Mucosa of stomach (tissue), 1 donor: ENCODE measurements around the gene TMEM151A.
"Not testable (repeated sequence)": the region's sequence is repeated elsewhere in the genome, so short reads cannot be mapped to it uniquely, and the experiment has no call there.

Experiments used
- H3K27me3 ChIP-seq: one replicate; pipeline ENCODE4 v1.7.0; 2013; ENCODE audit warnings: mild to moderate bottlenecking, low read length; ENCODE audit not compliant: control insufficient read depth, insufficient read depth
- H3K36me3 ChIP-seq: one replicate; pipeline ENCODE4 v1.7.0; 2013; ENCODE audit warnings: low read length; ENCODE audit not compliant: control insufficient read depth, insufficient read depth
- H3K4me1 ChIP-seq: one replicate; pipeline ENCODE4 v1.7.0; 2013; ENCODE audit warnings: mild to moderate bottlenecking, low read length; ENCODE audit not compliant: control insufficient read depth, insufficient read depth
- H3K4me3 ChIP-seq: one replicate; pipeline ENCODE4 v1.7.0; 2013; ENCODE audit warnings: low read length
- H3K9ac ChIP-seq: one replicate; pipeline ENCODE4 v1.7.0; 2013; ENCODE audit warnings: mild to moderate bottlenecking, low read length, moderate library complexity
- H3K9me3 ChIP-seq: one replicate; pipeline ENCODE4 v1.7.0; 2013; ENCODE audit warnings: mild to moderate bottlenecking, low read length, moderate library complexity; ENCODE audit not compliant: control insufficient read depth
- donor health status: Pancreatic carcinoma.

The TMEM151A gene

GRCh38 chr11:66268952-66269905, 22.5 kb upstream of the TMEM151A start:
- Histone ChIP-seq H3K9ac (peak overlapping the region; percentile 100), H3K27me3 (no peaks in the 10 kb centered on the region), H3K9me3 (no peaks in the 10 kb centered on the region), H3K4me1 (peaks cover 18% of the 10 kb centered on the region), H3K36me3 (peaks cover 22% of the 10 kb centered on the region), H3K4me3 (peak overlapping the region; percentile 85)

DNA sequence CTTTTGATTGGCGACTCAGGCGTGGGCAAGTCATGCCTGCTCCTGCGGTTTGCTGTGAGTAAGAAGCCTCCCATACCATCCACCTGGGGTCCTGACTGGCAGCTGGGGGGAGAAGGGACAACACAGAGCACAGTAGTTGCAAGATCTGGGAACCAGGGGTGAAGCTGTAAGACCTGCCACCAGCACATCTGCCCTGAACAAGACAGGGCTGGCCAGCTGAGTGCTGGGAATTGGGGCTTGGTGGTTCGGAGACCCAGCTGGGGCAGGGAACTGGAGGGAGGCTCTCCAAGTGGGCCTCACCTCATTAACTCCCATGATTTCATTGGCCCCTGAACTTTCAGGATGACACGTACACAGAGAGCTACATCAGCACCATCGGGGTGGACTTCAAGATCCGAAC, 19.9 kb upstream of the TMEM151A start:
- H3K9me3 ChIP-seq: no peaks in the 10 kb centered on the region
- peaks cover 11% of the 10 kb centered on the region for H3K4me1 ChIP-seq
- H3K27me3 ChIP-seq: no peaks in the 10 kb centered on the region
- peaks cover 24% of the 10 kb centered on the region for H3K36me3 ChIP-seq
- no peak overlapping the region for H3K9ac ChIP-seq
- H3K4me3 ChIP-seq: no peak overlapping the region

- H3K9ac ChIP-seq: no peak overlapping the region
- peaks cover 9% of the 10 kb centered on the region for H3K4me1 ChIP-seq
- peaks cover 24% of the 10 kb centered on the region for H3K36me3 ChIP-seq
- H3K4me3 ChIP-seq: no peak overlapping the region
- no peaks in the 10 kb centered on the region for H3K9me3 ChIP-seq
- H3K27me3 ChIP-seq: no peaks in the 10 kb centered on the region
Observed at GRCh38 chr11:66272596-66272995, 19.1 kb upstream of the TMEM151A start.

DNA sequence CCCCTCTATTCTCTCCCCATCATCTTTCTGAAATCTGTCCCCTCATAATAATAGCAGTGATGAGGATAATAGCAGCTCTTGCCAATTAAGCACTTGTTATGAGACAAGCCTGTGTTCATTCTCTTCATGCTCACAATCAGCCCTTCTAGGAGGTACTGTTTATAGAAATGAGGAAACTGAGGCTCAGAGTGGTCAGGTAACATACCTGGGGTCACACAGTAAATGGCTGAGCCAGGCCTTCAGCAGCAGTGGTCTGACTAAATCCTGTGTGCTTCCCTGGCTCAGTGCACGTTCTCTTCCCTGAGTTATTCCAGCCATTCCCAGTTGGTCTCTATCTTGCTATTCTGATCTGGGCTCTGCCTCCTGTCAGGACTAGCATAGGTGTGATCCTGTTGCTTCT, 17.5 kb upstream of the TMEM151A start:
- Histone ChIP-seq H3K9me3 (no peaks in the 10 kb centered on the region), H3K4me1 (peaks cover 12% of the 10 kb centered on the region), H3K36me3 (peaks cover 24% of the 10 kb centered on the region), H3K4me3 (no peak overlapping the region), H3K9ac (no peak overlapping the region), H3K27me3 (peaks cover 3% of the 10 kb centered on the region)

DNA sequence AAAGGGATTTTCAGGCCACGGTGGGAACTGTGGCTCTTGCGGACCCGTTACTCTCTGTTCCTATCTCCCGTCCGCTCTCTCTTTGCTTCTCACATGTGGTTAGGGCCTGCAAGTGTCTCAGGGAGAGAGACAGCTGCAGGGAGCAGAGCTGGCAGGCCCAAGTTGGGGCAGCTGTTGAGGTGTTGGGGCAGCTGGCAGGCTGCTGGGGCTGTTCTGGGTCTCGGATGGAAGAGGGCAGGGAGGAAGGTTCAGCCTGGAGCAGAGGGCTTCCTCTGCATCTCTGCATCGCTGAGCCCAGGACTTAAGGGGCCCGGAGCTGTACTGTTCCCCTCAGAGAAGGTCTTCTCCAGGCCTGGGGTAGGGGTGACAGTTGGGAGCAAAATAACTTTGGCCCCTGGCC, 16.3 kb upstream of the TMEM151A start:
- peaks cover 24% of the 10 kb centered on the region for H3K36me3 ChIP-seq
- H3K4me3 ChIP-seq: no peak overlapping the region
- no peaks in the 10 kb centered on the region for H3K9me3 ChIP-seq
- peaks cover 3% of the 10 kb centered on the region for H3K27me3 ChIP-seq
- H3K9ac ChIP-seq: no peak overlapping the region
- peaks cover 4% of the 10 kb centered on the region for H3K4me1 ChIP-seq

GRCh38 chr11:66275984-66276612, 15.6 kb upstream of the TMEM151A start:
- Histone ChIP-seq H3K4me3 (no peak overlapping the region), H3K4me1 (peaks cover 4% of the 10 kb centered on the region), H3K27me3 (peaks cover 3% of the 10 kb centered on the region), H3K9ac (no peak overlapping the region), H3K9me3 (no peaks in the 10 kb centered on the region), H3K36me3 (peaks cover 24% of the 10 kb centered on the region)

DNA sequence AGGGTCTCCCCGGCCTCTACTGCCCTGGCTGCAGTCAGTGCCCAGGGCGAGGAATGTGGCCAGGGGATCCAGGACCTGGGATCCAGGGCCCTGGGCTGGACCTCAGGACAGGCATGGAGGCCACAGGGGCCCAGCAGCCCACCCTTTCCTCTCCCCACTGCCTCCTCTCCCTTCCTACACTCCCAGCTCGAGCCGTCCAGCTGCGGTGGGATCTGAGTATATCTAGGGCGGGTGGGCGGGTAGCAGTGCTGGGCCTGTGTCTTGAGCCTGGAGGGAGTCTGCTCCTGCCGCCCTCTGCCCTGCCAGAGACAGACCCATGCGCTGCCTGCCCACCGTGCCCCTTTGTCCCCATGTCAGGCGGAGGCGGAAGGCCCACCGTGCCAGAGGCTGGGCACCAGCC, 15.1 kb upstream of the TMEM151A start:
- not testable (repeated sequence) for H3K9me3 ChIP-seq, H3K27me3 ChIP-seq, H3K4me3 ChIP-seq, H3K4me1 ChIP-seq, H3K9ac ChIP-seq
- H3K36me3 ChIP-seq: peaks cover 24% of the 10 kb centered on the region

DNA sequence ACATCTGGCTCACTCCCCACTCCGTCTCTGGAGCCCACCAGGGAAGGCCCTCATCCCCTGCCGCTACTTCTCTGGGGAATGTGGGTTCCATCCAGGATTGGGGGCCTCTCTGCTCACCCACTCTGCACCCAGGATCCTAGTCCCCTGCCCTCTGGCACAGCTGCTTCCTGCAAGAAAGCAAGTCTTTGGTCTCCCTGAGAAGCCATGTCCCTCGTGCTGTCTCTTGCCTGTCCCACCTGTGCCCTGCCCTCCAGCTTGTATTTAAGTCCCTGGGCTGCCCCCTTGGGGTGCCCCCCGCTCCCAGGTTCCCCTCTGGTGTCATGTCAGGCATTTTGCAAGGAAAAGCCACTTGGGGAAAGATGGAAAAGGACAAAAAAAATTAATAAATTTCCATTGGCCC, 14.6 kb upstream of the TMEM151A start:
- not testable (repeated sequence) for H3K4me1 ChIP-seq, H3K9me3 ChIP-seq, H3K4me3 ChIP-seq, H3K27me3 ChIP-seq, H3K9ac ChIP-seq
- peaks cover 19% of the 10 kb centered on the region for H3K36me3 ChIP-seq

DNA sequence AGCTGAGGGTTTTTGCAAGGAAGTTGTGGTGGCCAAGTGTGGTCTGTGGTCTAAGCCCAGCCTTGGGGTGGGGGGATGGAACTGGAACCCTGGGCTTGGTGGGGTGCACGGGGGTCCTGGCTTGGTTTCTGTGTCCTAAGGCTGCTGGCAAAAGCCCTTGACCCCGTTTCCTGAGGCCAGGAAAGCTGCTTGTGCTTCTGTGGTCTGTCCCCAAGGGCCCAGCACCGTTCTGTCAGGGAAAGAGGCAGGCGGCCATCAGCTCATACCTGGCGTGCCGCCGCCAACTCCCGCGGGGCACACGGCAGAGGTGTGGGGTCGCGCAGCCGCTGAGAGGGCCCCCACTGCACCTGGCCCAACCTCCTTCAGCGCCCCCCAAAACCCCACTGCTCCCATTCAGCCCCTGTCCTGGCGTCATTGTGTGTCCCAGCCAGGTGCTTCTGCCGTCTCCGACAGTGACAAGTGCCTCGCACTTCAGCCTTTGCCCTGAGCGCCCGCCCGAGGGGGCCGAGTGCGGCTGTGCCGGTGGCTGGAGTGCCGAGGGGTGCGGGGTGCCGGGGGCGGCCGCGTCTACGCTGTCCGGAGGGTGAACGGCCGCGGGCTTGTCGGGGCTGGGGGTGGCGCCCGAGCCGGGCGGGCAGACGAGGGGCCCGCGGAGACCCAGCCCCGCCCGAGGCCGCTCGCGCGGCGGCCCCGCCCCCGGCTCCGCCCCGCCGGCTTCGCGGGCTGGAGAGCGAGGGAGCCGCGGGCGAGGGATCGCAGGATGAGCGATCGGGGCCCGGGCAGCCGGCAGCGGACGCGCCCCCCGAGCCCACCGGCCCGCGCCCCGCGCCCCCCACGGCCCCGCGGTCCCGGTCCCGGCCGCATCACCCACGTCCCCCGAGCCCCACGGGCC, 14.0 kb upstream of the TMEM151A start, which contains the start of gene CNIH2:
Gene CNIH2, plus strand, starts transcription at position 705 of the 892 bp plus-strand sequence. CDS start 282 bp downstream, outside the sequence.
- no peak within 1 kb of the TSS for H3K4me3 ChIP-seq
- peaks cover 12% of the 10 kb centered on the region for H3K4me1 ChIP-seq
- H3K9ac ChIP-seq: no peak within 1 kb of the TSS
- no peaks in the 10 kb centered on the region for H3K9me3 ChIP-seq
- peaks cover 3% of the 10 kb centered on the region for H3K27me3 ChIP-seq
- peaks cover 13% of the 10 kb centered on the region for H3K36me3 ChIP-seq

GRCh38 chr11:66278363-66279091, 13.2 kb upstream of the TMEM151A start:
- no peak overlapping the region for H3K9ac ChIP-seq
- no peak overlapping the region for H3K4me3 ChIP-seq

DNA sequence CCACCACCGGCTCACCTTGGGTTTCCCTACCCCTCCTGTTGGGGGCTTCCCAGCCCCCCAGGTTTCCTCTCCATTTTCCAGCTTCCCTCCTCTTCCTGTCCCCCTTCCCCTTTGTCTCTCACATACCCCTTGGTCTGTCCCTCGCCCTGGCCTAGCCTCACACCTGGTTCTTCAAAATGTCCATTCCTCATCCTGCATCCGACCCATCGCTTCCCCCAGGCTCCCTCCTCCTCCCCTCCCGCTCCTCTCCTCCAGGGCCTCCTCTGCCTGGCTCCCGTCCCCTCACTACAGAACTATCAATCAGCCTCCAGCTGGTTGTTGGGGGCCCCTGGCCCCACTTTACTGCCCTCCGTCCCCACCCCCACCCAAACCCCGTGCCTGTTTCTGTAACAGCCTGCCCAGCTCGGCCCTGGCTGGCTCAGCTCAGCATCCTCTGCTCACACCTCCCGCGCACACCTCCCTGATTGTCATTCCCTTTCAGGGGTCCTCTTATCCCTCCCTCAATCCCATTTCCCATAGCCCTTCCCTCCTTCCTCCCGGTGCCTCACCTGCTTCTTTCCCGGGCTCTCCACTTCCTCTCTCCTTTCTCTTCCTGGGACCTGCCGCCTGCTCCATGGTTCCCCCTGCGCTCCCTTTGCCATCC, 12.5 kb upstream of the TMEM151A start:
- Histone ChIP-seq H3K27me3 (peaks cover 3% of the 10 kb centered on the region), H3K4me1 (peaks cover 13% of the 10 kb centered on the region), H3K9me3 (no peaks in the 10 kb centered on the region), H3K36me3 (peaks cover 2% of the 10 kb centered on the region), H3K9ac (no peak overlapping the region), H3K4me3 (no peak overlapping the region)

More at GRCh38 chr11:66278363-66279091, 13.2 kb upstream of the TMEM151A start:
- peaks cover 3% of the 10 kb centered on the region for H3K27me3 ChIP-seq
- H3K9me3 ChIP-seq: no peaks in the 10 kb centered on the region
- H3K36me3 ChIP-seq: peaks cover 5% of the 10 kb centered on the region
- peaks cover 13% of the 10 kb centered on the region for H3K4me1 ChIP-seq
